Measurements from ENCODE around the gene NDUFC2. TPM values are rescaled to one million over a fixed set of nuclear protein-coding genes. Genes with fewer than 3 reads are reported as not detected.
"Not testable (repeated sequence)": the region's sequence is repeated elsewhere in the genome, so short reads cannot be mapped to it uniquely, and the experiment has no call there.

The NDUFC2 gene
- total and polyA plus RNA-seq, 7 donors: 223 to 350 (median 259) TPM

DNA sequence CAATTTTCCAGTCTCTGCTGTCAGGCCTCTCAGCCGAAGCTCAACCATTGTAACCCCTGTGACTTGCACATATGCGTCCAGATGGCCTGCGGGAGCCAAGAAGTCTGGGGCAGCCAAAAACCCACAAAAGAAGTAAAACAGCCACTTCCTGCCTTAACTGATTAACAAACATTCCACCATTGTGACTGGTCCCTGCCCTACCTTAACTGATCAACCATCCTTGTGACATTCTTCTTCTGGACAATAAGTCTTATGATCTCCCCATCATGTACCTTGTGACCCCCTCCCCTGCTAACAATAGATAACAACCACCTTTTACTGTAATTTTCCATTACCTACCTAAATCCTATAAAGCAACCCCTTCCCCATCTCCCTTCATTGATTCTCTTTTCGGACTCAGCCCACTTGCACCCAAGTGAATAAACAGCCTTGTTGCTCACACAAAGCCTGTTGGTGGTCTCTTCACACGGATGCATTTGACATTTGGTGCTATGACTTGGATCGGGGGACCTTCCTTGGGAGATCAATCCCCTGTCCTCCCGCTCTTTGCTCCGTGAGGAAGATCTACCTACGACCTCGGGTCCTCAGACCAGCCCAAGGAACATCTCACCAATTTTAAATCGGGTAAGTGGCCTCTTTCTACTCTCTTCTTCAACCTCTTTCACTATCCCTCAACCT is 1.3 kb upstream of the NDUFC2 start:
- ATAC-seq: no peak
- Histone ChIP-seq H3K4me3 (peak overlapping the region; percentile 81), H3K27me3 (ENCODE audit: insufficient read depth in 3 of 3, low read length in 2 of 3) (no peaks in the 10 kb centered on the region), H3K27ac (no peak overlapping the region), H3K36me3 (ENCODE audit: insufficient read depth in 1 of 2, low read depth in 1 of 2) (peaks cover 0 to 6% of the 10 kb centered on the region in 2 donors), H3K4me1 (peaks cover 26% of the 10 kb centered on the region), H3K9me3 (no peaks in the 10 kb centered on the region)
- TF ChIP-seq, protein P1, sequence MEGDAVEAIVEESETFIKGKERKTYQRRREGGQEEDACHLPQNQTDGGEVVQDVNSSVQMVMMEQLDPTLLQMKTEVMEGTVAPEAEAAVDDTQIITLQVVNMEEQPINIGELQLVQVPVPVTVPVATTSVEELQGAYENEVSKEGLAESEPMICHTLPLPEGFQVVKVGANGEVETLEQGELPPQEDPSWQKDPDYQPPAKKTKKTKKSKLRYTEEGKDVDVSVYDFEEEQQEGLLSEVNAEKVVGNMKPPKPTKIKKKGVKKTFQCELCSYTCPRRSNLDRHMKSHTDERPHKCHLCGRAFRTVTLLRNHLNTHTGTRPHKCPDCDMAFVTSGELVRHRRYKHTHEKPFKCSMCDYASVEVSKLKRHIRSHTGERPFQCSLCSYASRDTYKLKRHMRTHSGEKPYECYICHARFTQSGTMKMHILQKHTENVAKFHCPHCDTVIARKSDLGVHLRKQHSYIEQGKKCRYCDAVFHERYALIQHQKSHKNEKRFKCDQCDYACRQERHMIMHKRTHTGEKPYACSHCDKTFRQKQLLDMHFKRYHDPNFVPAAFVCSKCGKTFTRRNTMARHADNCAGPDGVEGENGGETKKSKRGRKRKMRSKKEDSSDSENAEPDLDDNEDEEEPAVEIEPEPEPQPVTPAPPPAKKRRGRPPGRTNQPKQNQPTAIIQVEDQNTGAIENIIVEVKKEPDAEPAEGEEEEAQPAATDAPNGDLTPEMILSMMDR (IDR thresholded peaks at IDR 0.05): no peak
- no peak for DNase-seq
- 76 to 86% (median 83%) methylated on average over 11 of the region's 11 CpGs for WGBS, 3 donors
- intact Hi-C loops (cut with DNase I): loop anchor here in 1 of 2 donors (5.0 kb wide), 1 partner anchor 56 kb away; the partner anchor contains the start of gene ALG8

DNA sequence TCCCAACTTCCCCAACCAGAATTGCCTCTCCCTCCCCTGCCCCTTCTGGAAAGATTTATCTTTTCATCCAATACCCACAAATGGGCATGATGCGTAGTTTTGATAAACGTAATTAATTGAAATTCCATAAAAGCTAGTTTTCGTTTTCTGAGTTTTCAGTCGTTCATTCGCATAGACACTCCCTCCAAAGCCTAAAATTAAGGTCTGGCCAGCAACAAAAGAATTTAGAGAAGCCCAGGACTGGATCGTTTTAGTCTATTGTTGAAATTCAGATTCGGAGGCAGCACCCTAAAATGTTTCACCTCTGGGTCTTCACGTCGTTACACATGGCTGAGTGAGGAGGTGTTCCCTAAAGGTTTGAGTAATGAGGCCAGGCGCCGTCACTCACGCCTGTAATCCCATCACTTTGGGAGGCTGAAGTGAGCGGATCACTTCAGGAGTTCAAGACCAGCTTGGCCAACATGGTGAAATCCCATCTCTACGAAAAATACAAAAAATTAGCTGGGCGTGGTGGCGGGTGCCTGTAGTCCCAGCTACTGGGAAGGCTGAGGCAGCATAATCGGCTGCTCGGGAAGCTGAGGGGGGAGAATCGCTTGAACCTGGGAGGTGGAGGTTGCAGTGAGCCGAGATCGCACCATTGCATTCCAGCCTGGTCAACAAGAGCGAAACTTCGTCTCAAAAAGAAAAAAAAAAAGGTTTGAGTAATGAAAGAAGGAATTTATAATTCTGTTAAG is 589 bp upstream of the NDUFC2 start:
- intact Hi-C loops (cut with DNase I): loop anchor here in 1 of 2 donors (5.0 kb wide), 1 partner anchor 57 kb away; the partner anchor contains the start of gene ALG8

DNA sequence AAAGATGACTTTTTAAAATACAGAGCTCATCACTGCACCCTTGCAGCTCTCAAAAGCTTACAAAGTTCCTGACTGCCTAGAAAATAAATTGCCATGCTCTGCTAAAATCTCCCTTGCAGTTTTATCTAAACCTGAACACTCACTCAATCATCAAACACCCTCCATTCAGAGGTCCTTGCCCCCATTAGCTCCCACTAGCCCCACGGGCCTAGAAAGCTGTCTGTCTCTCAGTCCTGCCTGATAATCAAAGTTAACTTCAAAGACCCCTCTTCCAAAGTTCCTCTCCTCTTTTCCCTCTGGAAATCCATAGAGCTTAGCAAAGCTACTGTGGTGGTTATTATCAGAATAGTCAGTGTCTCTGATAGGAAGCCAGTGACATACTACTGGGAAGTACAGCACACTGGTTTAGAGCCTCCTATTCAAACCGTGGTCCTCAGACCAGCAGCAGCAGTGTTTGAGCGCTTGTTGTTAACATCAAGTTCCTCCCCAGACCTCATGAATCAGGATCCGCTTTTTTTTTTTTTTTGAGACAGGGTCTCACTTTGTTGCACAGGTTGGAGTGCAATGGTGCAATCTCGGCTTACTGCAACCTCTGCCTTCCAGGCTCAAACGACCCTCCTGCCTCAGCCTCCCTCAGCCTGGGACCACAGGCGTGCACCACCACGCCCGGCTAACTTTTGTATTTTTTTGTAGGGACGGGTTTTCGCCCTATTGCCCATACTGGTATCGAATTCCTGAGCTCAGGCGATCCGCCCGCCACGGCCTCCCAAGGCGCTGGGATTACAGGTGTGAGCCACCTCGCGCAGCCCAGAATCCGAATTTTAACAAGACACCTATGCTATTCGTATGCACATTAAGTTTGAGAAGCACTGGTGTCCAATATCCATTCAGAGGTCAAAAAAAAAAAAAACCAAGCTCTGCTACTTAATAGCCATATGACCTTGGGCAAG is 1.2 kb downstream of the NDUFC2 start:
- H3K27me3 ChIP-seq (ENCODE audit: insufficient read depth in 3 of 3, low read length in 2 of 3): no peaks in the 10 kb centered on the region
- WGBS, 3 donors: 18 to 24% (median 22%) methylated on average over 21 of the region's 21 CpGs
- H3K9me3 ChIP-seq: no peaks in the 10 kb centered on the region
- peaks cover 0 to 6% of the 10 kb centered on the region in 2 donors for H3K36me3 ChIP-seq (ENCODE audit: insufficient read depth in 1 of 2, low read depth in 1 of 2)
- DNase-seq (no peak), ATAC-seq (peak in 1 of 4 donors; percentile 7)
- intact Hi-C loops (cut with DNase I): loop anchor here in 1 of 2 donors (5.0 kb wide), 1 partner anchor 109 kb away; the partner anchor contains the start of genes KCTD21 and USP35
- peak overlapping the region; percentile 81 for H3K4me3 ChIP-seq
- peaks cover 35% of the 10 kb centered on the region for H3K4me1 ChIP-seq
- TF ChIP-seq, protein P1 (IDR thresholded peaks at IDR 0.05): no peak
- H3K27ac ChIP-seq: peak overlapping the region; percentile 79

More for the DNA sequence above, 589 bp upstream of the NDUFC2 start:
- H3K4me1 ChIP-seq: peaks cover 32% of the 10 kb centered on the region
- DNase-seq (no peak), ATAC-seq (peak in 1 of 4 donors; percentile 19)
- H3K27ac ChIP-seq: peak overlapping the region; percentile 79
- peak overlapping the region; percentile 81 for H3K4me3 ChIP-seq
- H3K9me3 ChIP-seq: no peaks in the 10 kb centered on the region
- H3K27me3 ChIP-seq (ENCODE audit: insufficient read depth in 3 of 3, low read length in 2 of 3): no peaks in the 10 kb centered on the region
- TF ChIP-seq, protein P1 (IDR thresholded peaks at IDR 0.05): no peak
- peaks cover 0 to 6% of the 10 kb centered on the region in 2 donors for H3K36me3 ChIP-seq (ENCODE audit: insufficient read depth in 1 of 2, low read depth in 1 of 2)
- 54 to 61% (median 54%) methylated on average over 23 of the region's 23 CpGs for WGBS, 3 donors

DNA sequence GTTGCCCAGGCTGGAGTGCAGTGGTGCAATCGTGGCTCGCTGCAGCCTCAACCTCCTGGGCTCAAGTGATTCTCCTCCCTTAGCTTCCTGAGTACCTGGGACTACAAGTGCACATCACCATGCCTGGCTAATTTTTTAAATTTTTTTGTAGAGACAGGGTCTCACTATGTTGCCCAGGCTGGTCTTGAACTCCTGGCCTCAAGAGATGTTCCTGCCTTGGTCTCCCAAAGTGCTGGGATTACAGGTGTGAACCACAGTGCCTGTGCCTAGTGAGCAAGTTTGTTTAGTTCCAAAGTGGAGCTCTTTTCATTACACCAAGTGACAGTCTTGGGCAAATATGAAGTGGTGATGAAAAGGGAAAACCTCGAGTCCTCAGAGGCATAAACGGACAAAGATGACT is 2.1 kb downstream of the NDUFC2 start:
- ATAC-seq; DNase-seq; H3K27me3 ChIP-seq (ENCODE audit: insufficient read depth in 3 of 3, low read length in 2 of 3); H3K9me3 ChIP-seq; H3K27ac ChIP-seq: not testable (repeated sequence)
- Histone ChIP-seq H3K4me3 (peak overlapping the region; percentile 81), H3K4me1 (peaks cover 35% of the 10 kb centered on the region), H3K36me3 (ENCODE audit: insufficient read depth in 1 of 2, low read depth in 1 of 2) (peaks cover 0 to 11% of the 10 kb centered on the region in 2 donors)
- 67 to 70% (median 70%) methylated on average over 4 of the region's 4 CpGs for WGBS, 3 donors
- intact Hi-C loops (cut with DNase I): loop anchor here in 1 of 2 donors (5.0 kb wide), 1 partner anchor 110 kb away; the partner anchor contains the start of genes KCTD21 and USP35

Measured in psoas muscle (tissue), 8 donors.